Inflammatory macrophage treated with lipopolysaccharide for 4 hours (primary cell): ENCODE data around the gene PRKCD.
A peak's percentile ranks its signal among the peaks of the same experiment; 100 is the strongest.
"Not testable (repeated sequence)": the region's sequence is repeated elsewhere in the genome, so short reads cannot be mapped to it uniquely, and the experiment has no call there.

ENCODE experiments used
- DNase-seq: peaks from one replicate; pipeline ENCODE4 v3.0.0-alpha.2; 2020

PRKCD gene

DNA sequence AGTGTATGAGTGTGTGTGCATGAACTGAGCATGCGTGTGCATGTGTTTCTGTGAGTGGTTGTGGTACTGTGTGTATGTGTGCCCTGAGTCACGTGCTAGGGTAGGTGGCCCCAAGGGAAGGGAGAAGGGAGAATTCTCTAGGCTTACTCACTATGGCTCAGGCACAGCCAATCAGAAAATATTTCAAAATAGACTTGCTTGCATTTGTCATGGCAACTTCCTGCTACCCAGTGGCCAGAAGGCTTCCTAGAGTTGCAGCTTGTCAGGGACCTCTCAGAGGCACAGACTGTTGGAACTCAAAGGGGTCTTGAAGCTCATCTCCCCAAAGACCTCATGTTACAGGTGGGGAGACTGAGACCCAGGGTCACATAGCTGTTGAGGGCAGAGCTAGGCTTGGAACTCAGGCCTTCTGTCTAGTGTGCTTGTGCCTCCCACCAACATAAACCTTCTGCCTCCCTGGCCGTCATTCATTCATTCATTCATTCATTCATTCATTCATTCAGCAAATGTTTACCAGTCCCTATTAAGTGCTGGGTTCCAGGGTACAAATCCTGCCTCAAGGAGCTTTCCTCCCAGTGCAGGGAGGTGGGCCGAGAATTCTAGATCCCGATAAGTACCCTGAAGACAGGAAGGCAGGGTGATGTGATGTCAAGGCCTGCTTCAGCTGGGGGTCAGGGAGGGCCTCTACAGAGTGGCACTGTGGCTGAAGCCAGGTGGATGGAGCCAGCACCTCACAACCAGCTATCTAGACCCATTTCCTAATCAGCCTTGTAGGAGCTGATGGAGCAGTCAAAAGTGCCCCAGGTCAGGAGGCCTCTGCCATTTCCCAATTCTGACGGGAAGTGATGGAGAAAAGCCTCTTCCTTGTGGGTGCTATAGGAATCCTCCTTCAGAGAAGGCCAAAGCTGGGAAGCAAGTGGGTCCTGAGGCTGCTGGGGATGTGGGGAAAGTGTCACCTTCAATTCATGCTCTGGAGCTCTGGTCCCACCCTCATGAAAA, 19.9 kb upstream of the PRKCD start:
- peak; percentile 93 for DNase-seq

GRCh38 chr3:53142986-53143385, 18.0 kb upstream of the PRKCD start:
- DNase-seq: peak; percentile 96

- DNase-seq: no peak
These were observed 16.6 kb upstream of the PRKCD start for GRCh38 chr3:53144446-53144845.

DNA sequence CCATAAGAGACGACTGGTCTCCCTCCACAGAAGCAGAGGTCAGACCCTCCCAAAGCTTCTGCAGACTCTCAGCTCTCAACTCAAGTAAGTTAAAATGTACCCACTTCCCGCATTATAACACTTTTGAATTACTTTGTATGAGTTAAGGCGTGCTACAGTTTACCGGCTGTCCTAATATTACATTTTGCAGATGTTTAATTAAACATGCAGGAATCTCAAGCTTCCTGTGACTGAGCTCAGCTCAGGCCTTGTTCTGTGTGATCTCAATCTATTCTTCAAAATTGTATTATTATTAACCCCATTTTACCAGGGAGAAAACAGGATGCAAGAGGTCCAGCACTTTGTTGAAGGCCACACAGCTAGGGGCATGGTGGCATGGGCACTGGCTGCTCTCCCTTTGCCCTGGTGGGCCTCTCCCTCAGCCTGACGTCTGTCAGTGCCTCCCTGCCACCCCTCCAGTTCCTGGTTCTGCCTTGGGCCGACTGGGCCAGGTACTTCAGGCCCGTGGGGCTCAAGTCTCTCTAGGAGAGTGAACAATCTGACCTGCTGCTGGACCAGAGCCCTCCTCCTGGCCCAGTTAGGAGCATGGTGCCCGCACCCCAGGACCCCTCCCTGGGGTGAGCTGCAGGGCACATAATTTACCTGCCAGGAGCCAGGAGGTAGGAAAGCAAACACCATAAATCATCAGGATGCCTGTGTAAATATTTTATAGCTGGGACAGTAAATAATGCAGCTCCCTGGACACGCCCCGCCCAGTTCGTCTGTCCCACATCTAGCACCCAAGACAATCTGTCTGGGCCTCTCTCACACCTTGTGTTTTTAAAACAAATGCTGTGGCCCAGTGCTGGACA, 15.9 kb upstream of the PRKCD start:
- DNase-seq: no peak

DNA sequence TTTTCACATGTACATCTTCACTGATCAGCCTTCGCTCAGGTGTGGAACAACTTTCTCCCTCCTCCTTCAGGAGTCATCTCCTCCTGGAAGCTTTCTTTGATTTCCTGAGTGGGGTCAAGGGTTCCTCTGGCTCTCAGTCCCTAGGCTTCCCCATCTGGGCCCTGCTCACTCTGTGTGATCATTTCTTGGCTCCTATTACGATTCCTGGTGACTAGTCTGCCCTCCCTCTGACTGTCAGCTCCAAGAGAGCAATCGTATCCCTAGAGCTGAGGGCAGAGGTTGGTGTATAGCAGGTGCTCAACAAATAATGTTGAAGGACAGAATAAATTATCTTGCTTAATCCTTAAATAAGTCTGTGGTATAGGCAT, 15.3 kb upstream of the PRKCD start:
- DNase-seq: no peak

- DNase-seq: no peak
These were observed 14.6 kb upstream of the PRKCD start for GRCh38 chr3:53146319-53146891.

DNA sequence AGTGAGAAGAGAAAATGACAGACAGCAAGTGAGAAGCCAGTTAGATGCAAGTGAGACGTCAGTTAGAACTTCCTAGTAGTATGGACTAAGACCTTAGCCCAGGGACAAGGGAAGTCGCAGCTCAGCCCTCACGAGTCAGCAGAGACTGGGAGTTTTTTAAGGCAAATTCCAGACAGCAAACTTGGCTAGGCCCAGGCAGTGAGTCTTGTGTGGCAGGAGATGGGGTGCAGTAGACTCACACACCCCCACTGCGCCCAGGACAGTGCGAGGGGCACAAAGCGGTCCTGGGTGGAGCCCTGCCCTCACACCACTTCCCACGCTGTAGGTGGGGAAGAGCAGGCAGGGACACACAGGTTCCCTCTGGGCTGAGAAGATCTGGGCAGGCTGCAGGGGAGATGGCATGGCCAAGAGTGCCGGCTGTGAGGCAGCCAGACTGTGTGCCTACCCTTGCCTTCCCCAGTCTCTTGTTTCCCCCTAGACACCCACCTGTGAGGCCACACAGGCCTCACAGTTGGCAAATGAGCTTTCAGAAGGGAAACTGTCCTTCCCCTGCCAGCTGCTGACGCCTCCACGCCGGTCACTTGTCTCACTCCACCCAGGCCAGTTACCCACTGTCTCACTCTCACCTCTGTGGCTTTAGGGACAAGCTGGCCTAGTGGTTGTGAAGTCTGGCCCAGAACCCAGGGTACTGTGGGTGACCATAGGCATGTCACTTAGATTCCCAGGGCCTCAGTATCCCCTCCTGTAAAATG, 13.7 kb upstream of the PRKCD start:
- peak; percentile 90 for DNase-seq

- no peak for DNase-seq
These were observed 13.1 kb upstream of the PRKCD start for GRCh38 chr3:53147903-53148400.

DNA sequence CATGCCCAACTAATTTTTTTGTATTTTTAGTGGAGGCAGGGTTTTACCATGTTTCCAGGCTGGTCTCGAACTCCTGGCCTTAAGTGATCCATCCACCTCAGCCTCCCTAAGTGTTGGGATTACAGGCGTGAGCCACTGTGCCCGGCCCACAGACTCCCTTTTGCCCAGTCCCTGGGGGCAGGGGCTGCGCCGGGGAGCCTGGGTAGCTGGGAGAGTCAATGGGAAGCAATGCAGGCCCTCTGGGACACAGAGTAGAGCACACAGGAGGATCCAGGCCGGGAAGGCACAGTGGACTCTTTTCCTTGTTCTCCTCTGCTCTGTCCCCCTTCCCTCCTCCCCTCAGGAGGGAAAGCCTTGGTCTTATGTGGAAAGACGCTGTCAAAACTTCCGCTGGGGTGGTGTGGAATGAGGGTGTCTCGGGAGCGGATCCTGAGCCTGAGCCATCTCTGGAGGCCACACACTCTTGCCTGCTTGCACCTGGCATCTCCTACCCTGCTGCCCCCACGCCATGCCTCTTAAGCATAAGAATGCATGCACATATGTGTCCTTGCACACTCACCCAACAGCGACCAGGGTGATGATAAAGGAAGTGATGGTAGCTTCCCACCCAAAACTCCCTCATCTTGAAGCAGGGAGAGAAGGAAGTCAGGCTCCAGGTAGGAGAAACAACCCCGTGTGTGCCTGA, 11.9 kb upstream of the PRKCD start:
- no peak for DNase-seq

GRCh38 chr3:53149699-53150098, 11.3 kb upstream of the PRKCD start:
- no peak for DNase-seq

- peak; percentile 24 for DNase-seq
These were observed 10.5 kb upstream of the PRKCD start for GRCh38 chr3:53150247-53151085.

- not testable (repeated sequence) for DNase-seq
These were observed 9.9 kb upstream of the PRKCD start for GRCh38 chr3:53151086-53151438.

DNA sequence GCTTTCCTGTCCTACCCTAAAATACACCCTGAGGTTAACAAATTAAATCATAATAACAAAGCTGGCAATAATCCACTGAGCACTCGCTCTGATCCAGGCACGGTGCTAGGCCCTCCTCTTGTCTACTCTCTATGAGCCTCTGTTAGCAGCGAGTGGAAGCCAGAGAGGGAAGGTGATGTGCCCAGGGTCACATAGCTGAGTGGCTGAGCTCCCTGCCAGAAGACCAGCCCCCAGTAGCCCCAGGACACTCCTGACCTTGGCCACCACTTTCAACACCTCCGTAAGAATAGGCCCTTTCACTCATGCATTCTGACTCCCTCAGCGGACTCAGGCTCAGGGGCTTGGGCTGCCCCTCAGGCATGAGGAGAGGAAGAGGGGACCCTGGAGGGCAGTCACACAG, 9.5 kb upstream of the PRKCD start:
- no peak for DNase-seq

GRCh38 chr3:53151870-53152660, 8.9 kb upstream of the PRKCD start:
- DNase-seq: peak; percentile 37

GRCh38 chr3:53153264-53153823, 7.7 kb upstream of the PRKCD start:
- DNase-seq: no peak

DNA sequence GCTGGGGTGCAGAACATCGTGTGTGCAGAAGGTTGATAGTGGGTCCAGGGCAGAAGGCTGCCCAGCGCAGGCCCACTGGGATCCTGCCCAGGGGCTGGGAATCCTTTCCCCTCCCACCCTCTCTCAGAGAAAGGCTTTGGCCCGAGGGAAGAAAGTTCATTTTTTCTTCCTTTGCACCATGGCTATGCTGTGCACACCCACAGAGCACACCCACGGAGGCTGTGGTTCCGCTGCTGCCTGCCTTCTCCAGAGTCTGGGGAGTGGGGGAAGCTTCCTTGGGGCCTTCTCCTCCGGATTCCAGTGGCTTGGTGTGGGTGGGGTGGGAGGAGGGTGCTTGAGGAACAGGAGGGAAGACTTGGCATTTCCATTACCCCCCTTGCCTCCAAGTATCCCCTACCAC, 7.0 kb upstream of the PRKCD start:
- no peak for DNase-seq

- no peak for DNase-seq
These were observed 6.1 kb upstream of the PRKCD start for GRCh38 chr3:53154881-53155285.

- no peak for DNase-seq
These were observed 5.2 kb upstream of the PRKCD start for GRCh38 chr3:53155760-53156159.

DNA sequence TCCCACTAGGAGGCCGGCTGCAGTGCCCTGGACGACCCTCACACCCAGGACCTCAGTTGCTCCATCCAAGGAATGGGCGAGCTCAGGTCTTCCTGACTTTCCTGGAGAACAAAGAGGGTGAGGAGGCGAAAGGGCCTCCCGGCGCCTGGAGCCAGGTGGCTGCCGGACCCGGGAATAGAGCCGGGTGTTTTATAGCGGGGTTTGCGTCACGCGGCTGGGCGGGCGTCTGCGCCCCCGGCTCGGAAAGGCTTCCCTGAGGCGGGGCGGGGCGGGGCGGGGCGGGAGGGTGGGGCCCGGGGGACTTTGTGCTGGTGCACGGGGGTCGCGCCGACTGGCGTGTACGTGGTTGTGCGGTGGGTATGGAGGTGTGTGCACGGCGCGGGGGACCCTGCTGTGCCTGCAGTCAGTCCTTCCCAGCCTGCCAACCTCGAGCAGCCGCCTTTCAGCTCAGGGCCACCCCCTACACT, 4.6 kb upstream of the PRKCD start:
- no peak for DNase-seq
